Kidney epithelial cell (primary cell): ENCODE measurements around the gene TRIO. TPM values are rescaled to one million over a fixed set of nuclear protein-coding genes. Genes with fewer than 3 reads are reported as not detected.

ENCODE experiments used
- DNase-seq: peaks from one replicate; pipeline ENCODE4 v3.0.0-alpha.2; 2010; ENCODE audit warnings: low read depth
- H3K27me3 ChIP-seq: 2 replicates; pipeline ENCODE4 v1.6.0; 2011; ENCODE audit warnings: low read length; ENCODE audit not compliant: control insufficient read depth, insufficient read depth
- H3K36me3 ChIP-seq: 2 replicates; pipeline ENCODE4 v1.5.1; 2011; ENCODE audit warnings: low read length; ENCODE audit not compliant: control insufficient read depth, insufficient read depth
- H3K4me3 ChIP-seq: 2 replicates; pipeline ENCODE4 v1.5.1; 2011; ENCODE audit warnings: low read depth, mild to moderate bottlenecking, control low read depth, low read length
- CTCF ChIP-seq: IDR thresholded peaks from 2 replicates; pipeline ENCODE4 v1.5.1; 2011; ENCODE audit warnings: mild to moderate bottlenecking, moderate library complexity, low read length, control low read depth, inconsistent platforms; ENCODE audit not compliant: insufficient read depth, poor library complexity, severe bottlenecking
- total RNA-seq: library from RNA; depleted of rRNA; stranded (reverse); fragments of >200 nt; gene quantifications from 2 replicates; pipeline ENCODE4 v1.2.3, GENCODE V29; 2015

TRIO gene
- total RNA-seq, 1 donor from 2014 or later = 174 TPM

DNA sequence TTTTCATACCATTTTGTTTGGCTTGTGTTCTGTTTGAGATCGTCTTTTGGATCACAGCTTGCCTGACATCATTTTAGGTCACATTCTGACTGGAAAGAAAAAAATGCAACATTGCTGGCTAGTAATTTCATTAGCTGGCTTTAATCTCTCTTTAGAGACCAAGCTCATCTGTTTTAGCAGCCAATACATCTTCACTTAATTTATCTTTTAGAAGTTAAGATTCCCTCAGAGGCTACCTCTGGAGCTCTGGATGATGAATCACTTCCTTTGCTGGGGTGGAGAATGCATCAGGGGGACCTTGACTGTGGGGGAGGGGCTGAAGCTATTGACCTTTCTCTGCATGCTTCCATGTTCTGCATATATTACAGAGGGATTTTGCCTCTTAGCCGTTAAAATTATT, 256.9 kb downstream of the TRIO start:
- DNase-seq = no peak
- no peak overlapping the region for H3K4me3 ChIP-seq

DNA sequence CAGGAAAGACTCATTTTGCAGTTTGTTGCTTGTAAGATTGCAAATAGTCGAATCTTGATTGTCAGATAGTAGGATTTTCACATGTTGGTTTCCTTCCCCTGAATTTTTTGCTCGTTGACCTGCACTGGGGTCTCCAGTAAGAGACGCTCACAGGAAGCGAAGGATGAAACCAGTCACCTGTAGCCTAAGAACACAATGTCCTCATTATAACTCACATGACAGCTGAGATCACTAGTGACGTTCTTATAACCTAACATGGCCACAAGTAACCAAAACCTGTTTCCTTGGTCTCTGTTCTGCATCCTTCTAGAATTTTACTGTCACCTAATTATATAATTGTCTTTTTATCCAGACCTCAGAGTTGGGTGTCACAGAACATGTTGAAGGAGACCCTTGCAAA, 257.5 kb downstream of the TRIO start:
- DNase-seq = no peak
- Histone ChIP-seq H3K27me3 (no peaks in the 10 kb centered on the region), H3K36me3 (peaks cover 4% of the 10 kb centered on the region), H3K4me3 (no peak overlapping the region)
- no peak for TF ChIP-seq CTCF

More for the DNA sequence above, 256.9 kb downstream of the TRIO start:
- H3K36me3 ChIP-seq = peaks cover 4% of the 10 kb centered on the region
- TF ChIP-seq CTCF = no peak
- H3K27me3 ChIP-seq = no peaks in the 10 kb centered on the region

DNA sequence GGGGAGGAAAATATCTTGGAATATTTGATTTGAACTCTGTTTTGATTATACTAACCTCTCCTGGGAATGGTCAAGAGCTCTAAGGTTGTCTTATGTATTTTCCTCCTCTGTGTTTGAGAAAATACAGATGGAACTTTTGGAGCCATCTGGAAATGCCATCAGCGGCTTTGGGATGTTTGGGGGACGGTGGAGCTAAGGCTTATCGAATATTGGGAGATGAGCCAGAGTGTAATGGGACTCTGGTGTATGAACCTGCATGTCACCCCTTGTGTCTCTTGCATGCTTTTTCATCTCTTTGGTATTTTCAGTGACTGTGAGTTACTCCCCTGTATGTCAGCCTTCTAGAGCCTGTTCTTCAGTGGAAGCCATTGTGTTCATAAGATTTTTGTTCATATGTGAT, 258.5 kb downstream of the TRIO start:
- no peak for DNase-seq
- no peak for TF ChIP-seq CTCF
- Histone ChIP-seq H3K27me3 (no peaks in the 10 kb centered on the region), H3K36me3 (peaks cover 2% of the 10 kb centered on the region), H3K4me3 (no peak overlapping the region)

- Histone ChIP-seq H3K4me3 (no peak overlapping the region), H3K36me3 (peaks cover 4% of the 10 kb centered on the region), H3K27me3 (no peaks in the 10 kb centered on the region)
- DNase-seq = no peak
- TF ChIP-seq CTCF = no peak
These were observed 259.3 kb downstream of the TRIO start for GRCh38 chr5:14402424-14402823.

DNA sequence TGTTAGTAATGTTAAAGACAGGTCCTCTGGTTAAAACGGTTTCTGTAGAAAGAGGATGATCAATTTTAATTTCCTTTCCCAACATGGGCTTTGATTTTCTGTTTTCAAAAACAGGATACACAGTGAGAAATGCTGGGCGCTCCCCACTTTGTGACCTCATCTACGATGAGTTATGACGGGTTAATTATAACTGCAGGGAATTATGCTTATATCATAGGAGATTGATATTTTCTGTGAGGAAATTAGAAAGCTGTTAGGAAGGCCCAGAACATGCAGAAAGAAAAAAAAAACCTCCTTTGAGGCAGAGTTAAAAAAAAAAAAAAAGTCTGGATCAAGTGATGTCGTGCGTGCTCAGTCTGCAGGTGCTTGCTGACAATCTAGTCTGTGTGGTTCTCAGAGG, 261.6 kb downstream of the TRIO start:
- H3K27me3 ChIP-seq = no peaks in the 10 kb centered on the region
- H3K36me3 ChIP-seq = peaks cover 2% of the 10 kb centered on the region
- no peak for DNase-seq
- no peak for TF ChIP-seq CTCF
- no peak overlapping the region for H3K4me3 ChIP-seq

DNA sequence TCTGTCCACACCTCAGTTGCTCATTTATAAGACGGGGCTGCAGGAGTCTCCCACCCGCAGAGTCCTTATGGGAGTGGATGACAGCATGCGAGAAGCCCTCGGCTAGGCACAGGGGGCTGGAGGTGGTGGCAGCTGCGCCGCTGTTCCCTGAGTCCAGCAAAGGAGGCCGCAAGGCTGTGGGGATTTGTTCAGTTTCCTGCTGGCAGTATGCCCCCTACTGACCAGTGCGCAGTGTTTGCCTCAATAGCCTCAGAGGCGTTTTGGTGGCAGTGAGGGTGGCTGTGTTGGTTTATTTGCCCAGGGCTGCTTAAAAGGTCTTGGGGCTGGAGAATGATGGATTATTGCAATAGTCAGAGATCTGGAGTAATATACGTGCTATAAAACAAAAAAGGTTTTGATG, 262.1 kb downstream of the TRIO start:
- peak; percentile 40 for TF ChIP-seq CTCF
- no peak for DNase-seq
- Histone ChIP-seq H3K27me3 (no peaks in the 10 kb centered on the region), H3K4me3 (no peak overlapping the region), H3K36me3 (peaks cover 2% of the 10 kb centered on the region)
